H1 (cell line): ENCODE measurements around the gene ACOX1. TPM values are rescaled to one million over a fixed set of nuclear protein-coding genes. Genes with fewer than 3 reads are reported as not detected.

Source experiments
- CTCF ChIA-PET: fragments of 300-600 bp; sonication (Branson Sonifier 250); formaldehyde crosslinking; loops from one replicate; lab custom pipeline; 2021; ENCODE audit not compliant: partially characterized antibody; lab: Charles Lee
- POLR2A ChIA-PET: fragments of 300-600 bp; sonication (Branson Sonifier 250); formaldehyde crosslinking; loops from one replicate; lab custom pipeline; 2021; ENCODE audit warnings: inconsistent platforms; ENCODE audit not compliant: partially characterized antibody; lab: Charles Lee
- DNase-seq, 2 experiments: peaks; one replicate each; pipeline versions ENCODE4 v3.0.0 to v3.0.0-alpha.2; 2010 to 2022; ENCODE audit warnings: low spot score in 2 of 2, low read depth in 1 of 2, mixed read lengths in 1 of 2
- FAIRE-seq: peaks from 2 replicates; lab custom pipeline; 2011; peaks lifted over from hg19 to GRCh38; lab: Jason Lieb, UNC
- H2AFZ ChIP-seq: 2 replicates; pipeline ENCODE4 v1.8.1; 2012; ENCODE audit warnings: low read length, inconsistent platforms
- H2AK5ac ChIP-seq: 2 replicates; pipeline ENCODE4 v1.6.1; 2013; ENCODE audit warnings: low read depth, low read length
- H2BK120ac ChIP-seq: replicated peaks from 2 replicates; pipeline ENCODE3; 2013; ENCODE audit warnings: low read depth, low read length, inconsistent platforms
- H2BK12ac ChIP-seq: 2 replicates; pipeline ENCODE4 v1.6.1; 2013; ENCODE audit warnings: low read depth, low read length
- H2BK15ac ChIP-seq: 2 replicates; pipeline ENCODE4 v1.6.1; 2013; ENCODE audit warnings: low read length
- H2BK20ac ChIP-seq: 2 replicates; pipeline ENCODE4 v1.6.1; 2013; ENCODE audit warnings: low read length
- H2BK5ac ChIP-seq: 2 replicates; pipeline ENCODE4 v1.6.1; 2013; ENCODE audit warnings: low read depth, low read length
- H3K14ac ChIP-seq: 2 replicates; pipeline ENCODE4 v1.6.1; 2013; ENCODE audit warnings: inconsistent platforms; ENCODE audit not compliant: insufficient read length
- H3K18ac ChIP-seq: 2 replicates; pipeline ENCODE4 v1.6.1; 2013; ENCODE audit warnings: low read length; ENCODE audit errors: extremely low read depth
- H3K23ac ChIP-seq: 2 replicates; pipeline ENCODE4 v1.6.1; 2013; ENCODE audit warnings: inconsistent platforms; ENCODE audit not compliant: insufficient read length
- H3K23me2 ChIP-seq: 2 replicates; pipeline ENCODE4 v1.6.1; 2013; ENCODE audit warnings: low read depth, low read length
- H3K27ac ChIP-seq: 2 replicates; pipeline ENCODE4 v1.6.1; 2011; ENCODE audit warnings: low read depth, low read length, inconsistent platforms
- H3K27me3 ChIP-seq, 4 experiments: replicated peaks in 1 of 4; 1 replicate in 1 of 4; 2 replicates in 3 of 4; pipeline versions ENCODE4 v1.6.1 to v1.8.1; 2011 to 2013; ENCODE audit warnings: low read length in 3 of 4, mild to moderate bottlenecking in 3 of 4, inconsistent platforms in 2 of 4, mixed read lengths in 2 of 4, moderate library complexity in 1 of 4; ENCODE audit not compliant: control insufficient read depth in 3 of 4, insufficient read depth in 3 of 4; ENCODE audit errors: extremely low read depth in 1 of 4
- H3K36me3 ChIP-seq, 4 experiments: 2 replicates each; pipeline versions ENCODE4 v1.6.1 to v1.8.1; 2011 to 2013; ENCODE audit warnings: mild to moderate bottlenecking in 4 of 4, low read length in 3 of 4, moderate library complexity in 2 of 4, control low read depth in 1 of 4, inconsistent platforms in 1 of 4; ENCODE audit not compliant: insufficient read depth in 4 of 4, control insufficient read depth in 2 of 4
- H3K4ac ChIP-seq: replicated peaks from 2 replicates; pipeline ENCODE3; 2013; ENCODE audit warnings: low read length, low read depth, mixed read lengths, inconsistent platforms; ENCODE audit not compliant: insufficient read length
- H3K4me1 ChIP-seq, 4 experiments: replicated peaks in 1 of 4; 1 replicate in 1 of 4; 2 replicates in 3 of 4; pipeline versions ENCODE4 v1.6.1 to v1.8.1; 2011 to 2013; ENCODE audit warnings: low read length in 3 of 4, inconsistent platforms in 2 of 4, mixed read lengths in 1 of 4; ENCODE audit not compliant: insufficient read depth in 4 of 4, control insufficient read depth in 3 of 4
- H3K4me2 ChIP-seq, 2 experiments: 2 replicates each; pipeline versions ENCODE4 v1.6.1 to v1.8.1; 2011 to 2013; ENCODE audit warnings: low read depth in 2 of 2, low read length in 2 of 2, control low read depth in 1 of 2, inconsistent platforms in 1 of 2, mild to moderate bottlenecking in 1 of 2; ENCODE audit not compliant: insufficient read depth in 1 of 2
- H3K4me3 ChIP-seq, 4 experiments: fragments of 200-600, 300-600 bp in 1 of 4; sonication (generic), shearing (Covaris generic), sonication (Bioruptor Twin) in 1 of 4; 2 replicates each; pipeline versions ENCODE4 v1.5.1 to v1.8.1; 2011 to 2016; ENCODE audit warnings: low read length in 4 of 4, low read depth in 3 of 4, control low read depth in 2 of 4, inconsistent platforms in 2 of 4, mild to moderate bottlenecking in 2 of 4, mixed read lengths in 1 of 4, moderate library complexity in 1 of 4; ENCODE audit not compliant: insufficient read depth in 2 of 4; ENCODE audit errors: extremely low read depth in 1 of 4
- H3K56ac ChIP-seq: replicated peaks from 2 replicates; pipeline ENCODE3; 2013; ENCODE audit warnings: low read depth, mild to moderate bottlenecking, mixed read lengths, low read length, inconsistent platforms; ENCODE audit not compliant: insufficient read length
- H3K79me1 ChIP-seq: 2 replicates; pipeline ENCODE4 v1.6.1; 2013; ENCODE audit warnings: low read depth, low read length, control low read depth
- H3K79me2 ChIP-seq, 2 experiments: 2 replicates each; pipeline versions ENCODE4 v1.6.1 to v1.8.1; 2012 to 2013; ENCODE audit warnings: low read length in 2 of 2, mild to moderate bottlenecking in 2 of 2, inconsistent platforms in 1 of 2; ENCODE audit not compliant: insufficient read depth in 2 of 2, control insufficient read depth in 1 of 2
- H3K9ac ChIP-seq, 4 experiments: replicated peaks in 1 of 4; 1 replicate in 1 of 4; 2 replicates in 3 of 4; pipeline versions ENCODE4 v1.6.1 to v1.8.1; 2011 to 2013; ENCODE audit warnings: low read depth in 3 of 4, low read length in 3 of 4, control low read depth in 2 of 4, mild to moderate bottlenecking in 2 of 4, moderate library complexity in 2 of 4, inconsistent platforms in 1 of 4; ENCODE audit errors: extremely low read depth in 1 of 4
- H3K9me3 ChIP-seq, 2 experiments: 2 replicates each; pipeline versions ENCODE4 v1.6.1 to v1.8.1; 2012 to 2013; ENCODE audit warnings: mild to moderate bottlenecking in 2 of 2, moderate library complexity in 2 of 2, control low read depth in 1 of 2, inconsistent platforms in 1 of 2, low read depth in 1 of 2, low read length in 1 of 2, mixed read lengths in 1 of 2; ENCODE audit not compliant: insufficient read depth in 2 of 2
- H4K20me1 ChIP-seq, 2 experiments: replicated peaks in 1 of 2; 2 replicates each; pipeline versions ENCODE3 to v1.8.1; 2011 to 2013; ENCODE audit warnings: inconsistent platforms in 2 of 2, low read length in 2 of 2, mild to moderate bottlenecking in 1 of 2; ENCODE audit not compliant: insufficient read depth in 2 of 2, control insufficient read depth in 1 of 2
- H4K5ac ChIP-seq: 2 replicates; pipeline ENCODE4 v1.6.1; 2013; ENCODE audit warnings: low read length, low read depth, mixed read lengths, inconsistent platforms; ENCODE audit not compliant: insufficient read length
- H4K8ac ChIP-seq: 2 replicates; pipeline ENCODE4 v1.8.0; 2013; ENCODE audit warnings: mild to moderate bottlenecking, moderate library complexity, low read length, inconsistent platforms; ENCODE audit not compliant: insufficient read depth; ENCODE audit errors: extremely low read depth
- H4K91ac ChIP-seq: replicated peaks from 2 replicates; pipeline ENCODE3; 2013; ENCODE audit warnings: low read length, mixed read lengths, inconsistent platforms; ENCODE audit not compliant: insufficient read length
- ASH2L ChIP-seq: fragments of 200-600, 300-600 bp; sonication (generic); IDR thresholded peaks from one replicate; pipeline ENCODE4 v1.7.1; 2017; ENCODE audit warnings: low read length
- CBX5 ChIP-seq: fragments of 300-800, 300-1000 bp; sonication (generic); IDR thresholded peaks from 2 replicates; pipeline ENCODE4 v1.7.1; 2016; ENCODE audit warnings: antibody characterized with exemption, low read length, low read depth
- CBX8 ChIP-seq: fragments of 300-800, 300-1000 bp; sonication (generic); IDR thresholded peaks from 2 replicates; pipeline ENCODE4 v1.7.1; 2016; ENCODE audit warnings: low read depth, low read length, borderline replicate concordance
- CREB1 ChIP-seq: IDR thresholded peaks from 2 replicates; pipeline ENCODE4 v1.6.1; 2012; ENCODE audit warnings: inconsistent platforms
- CTBP2 ChIP-seq: IDR thresholded peaks from 2 replicates; pipeline ENCODE4 v1.7.0; 2011; ENCODE audit warnings: borderline replicate concordance, mild to moderate bottlenecking, moderate library complexity, mixed read lengths, low read length; ENCODE audit not compliant: insufficient read depth, insufficient read length
- E2F6 ChIP-seq: IDR thresholded peaks from 2 replicates; pipeline ENCODE4 v1.6.1; 2012; ENCODE audit warnings: inconsistent platforms
- EZH2 ChIP-seq: fragments of 200-600 bp; sonication (generic); IDR thresholded peaks from 2 replicates; pipeline ENCODE4 v1.7.1; 2012; ENCODE audit warnings: low read depth, mild to moderate bottlenecking, moderate library complexity, low read length, inconsistent platforms; ENCODE audit not compliant: severe bottlenecking
- HDAC6 ChIP-seq: IDR thresholded peaks from one replicate; pipeline ENCODE4 v1.7.1; 2012; ENCODE audit warnings: low read depth, mild to moderate bottlenecking, inconsistent platforms, low read length, moderate library complexity
- MAFK ChIP-seq: IDR thresholded peaks from 2 replicates; pipeline ENCODE4 v1.6.1; 2012; ENCODE audit warnings: low read depth, mild to moderate bottlenecking, improper control_type of control experiment, low read length
- SRF ChIP-seq: IDR thresholded peaks from 2 replicates; pipeline ENCODE4 v1.6.1; 2011; ENCODE audit warnings: mild to moderate bottlenecking, low read depth, low read length, moderate library complexity
- SUZ12 ChIP-seq: fragments of 200-600 bp; sonication (generic); IDR thresholded peaks from 2 replicates; pipeline ENCODE4 v1.6.1; 2012; ENCODE audit warnings: mild to moderate bottlenecking, inconsistent platforms, low read length, moderate library complexity, mixed read lengths
- TAF1 ChIP-seq: IDR thresholded peaks from 2 replicates; pipeline ENCODE4 v1.6.1; 2011; ENCODE audit warnings: mild to moderate bottlenecking, low read depth, low read length
- WGBS, 2 experiments: shearing (Covaris generic) in 1 of 2; methylation state at CpG; one replicate each; pipeline versions ENCODE4 v1.1.6 to v1.1.7; 2013 to 2015; ENCODE audit warnings: low lambda C conversion rate in 2 of 2, mixed read lengths in 2 of 2, inconsistent platforms in 1 of 2, low coverage in 1 of 2, missing lambda C conversion rate in 1 of 2; ENCODE audit not compliant: insufficient replicate concordance in 2 of 2, insufficient coverage in 1 of 2, insufficient read length in 1 of 2; ENCODE audit errors: extremely low coverage in 1 of 2, missing lambda C conversion rate in 1 of 2; 5-methylcytosine and 5-hydroxymethylcytosine counted together
- polyA plus RNA-seq, 7 experiments: library from polyadenylated mRNA; depleted of rRNA in 3 of 7; stranded (reverse) in 5 of 7; unstranded in 2 of 7; fragments of >200 nt in 5 of 7; fragments of 200-250 nt in 2 of 7; gene quantifications; 1 replicate in 5 of 7; 2 replicates in 1 of 7; 4 replicates in 1 of 7; pipeline versions ENCODE4 v1.2.1 to v1.2.3, GENCODE V29; 2011 to 2013; ENCODE audit warnings: missing spikeins in 2 of 7, mixed read lengths in 2 of 7
- total RNA-seq: library from RNA; stranded (reverse); fragmentation: NEBNext Ultra II Directional; extraction: Animal tissue kit (Norgen Biotek cat#: 25700); gene quantifications from 2 replicates; pipeline ENCODE4 v1.2.1, GENCODE V29; 2021

The ACOX1 gene
- total and polyA plus RNA-seq, 2 of the 8 experiments (the other 6 are each of a cell fraction or from before 2014, with no cell fraction given): 10.5 to 30.4 TPM

GRCh38 chr17:76004750-76005262 lies 25.8 kb upstream of the ACOX1 start:
- no peaks in the 10 kb centered on the region; a peak in 2 of 7 replicates for H3K4me1 ChIP-seq
- WGBS, 2 experiments: 96% methylated on average over 8 of the region's 8 CpGs; no CpG with 5 or more reads in 1 of the 2 experiments
- TF ChIP-seq CTBP2 (no peak), CBX5 (no peak), SRF (no peak), MAFK (no peak), EZH2 (no peak), CBX8 (no peak), CREB1 (no peak), ASH2L (no peak), E2F6 (no peak), SUZ12 (no peak), HDAC6 (no peak), TAF1 (no peak)

More at GRCh38 chr17:76004750-76005262, 25.8 kb upstream of the ACOX1 start:
- H4K5ac ChIP-seq: no peak overlapping the region
- no peaks in the 10 kb centered on the region for H3K27me3 ChIP-seq
- no peak overlapping the region for H3K14ac ChIP-seq
- DNase-seq (no peak), FAIRE-seq (no peak)
- no peak overlapping the region for H3K18ac ChIP-seq
- no peaks in the 10 kb centered on the region for H3K79me2 ChIP-seq
- no peaks in the 10 kb centered on the region for H3K23me2 ChIP-seq
- no peak overlapping the region for H3K9ac ChIP-seq
- H3K79me1 ChIP-seq: no peaks in the 10 kb centered on the region
- H3K36me3 ChIP-seq: no peaks in the 10 kb centered on the region; a peak in 2 of 8 replicates
- no peak overlapping the region for H2BK5ac ChIP-seq
- H3K9me3 ChIP-seq: no peaks in the 10 kb centered on the region; a peak in 1 of 4 replicates
- H3K27ac ChIP-seq: no peak overlapping the region
- H3K4me2 ChIP-seq: no peak overlapping the region
- no peaks in the 10 kb centered on the region for H4K20me1 ChIP-seq
- no peak overlapping the region for H2BK20ac ChIP-seq
- no peak overlapping the region for H2BK120ac ChIP-seq
- H2BK12ac ChIP-seq: no peak overlapping the region
- H2AK5ac ChIP-seq: no peak overlapping the region
- H3K4me3 ChIP-seq: no peak overlapping the region
- H4K8ac ChIP-seq: no peak overlapping the region
- CTCF ChIA-PET: interaction anchor here (1.0 to 32.0 kb wide), 19 partner anchors 9 to 377 kb away, joined by 3 to 885 read pairs (median 5); partner anchors contain the start of genes EVPL, MRPL38 and TRIM65
- no peak overlapping the region for H2AFZ ChIP-seq
- H3K4ac ChIP-seq: no peak overlapping the region
- POLR2A ChIA-PET: interaction anchor here (0.8 to 1.6 kb wide), 7 partner anchors 9 to 109 kb away, joined by 3 to 6 read pairs (median 3); partner anchors contain the start of genes FBF1 and MRPL38
- H3K23ac ChIP-seq: no peak overlapping the region
- no peak overlapping the region for H3K56ac ChIP-seq
- no peak overlapping the region for H2BK15ac ChIP-seq
- no peak overlapping the region for H4K91ac ChIP-seq
